HCT116 (cell line): Measurements from ENCODE around the gene TCFL5.

ENCODE experiments used
- EGR1 ChIP-seq: IDR thresholded peaks from 2 replicates; pipeline ENCODE4 v1.6.1; 2012; ENCODE audit warnings: low read depth
- POLR2A ChIP-seq: IDR thresholded peaks from 2 replicates; pipeline ENCODE4 v1.7.0; 2011; ENCODE audit warnings: borderline replicate concordance; ENCODE audit not compliant: insufficient read depth, insufficient read length; ENCODE audit errors: extremely low read depth
- ZNF274 ChIP-seq: fragments of 200-500 bp; sonication (Bioruptor generic); IDR thresholded peaks from 2 replicates; pipeline ENCODE4 v1.6.1; 2014; ENCODE audit warnings: mild to moderate bottlenecking, low read depth, low read length, inconsistent platforms
- TF ChIP-seq, protein P1 (sequence below), 3 experiments: fragments of 200-600 bp in 1 of 3; sonication (generic) in 1 of 3; IDR thresholded peaks in 2 of 3; conservative IDR thresholded peaks in 1 of 3; 2 replicates each; pipeline ENCODE4 v1.5.1; 2012 to 2017; ENCODE audit warnings: low read depth in 2 of 3, low read length in 2 of 3, antibody characterized with exemption in 1 of 3, borderline replicate concordance in 1 of 3, control low read depth in 1 of 3, mild to moderate bottlenecking in 1 of 3, mixed read lengths in 1 of 3, mixed run types in 1 of 3, moderate library complexity in 1 of 3; ENCODE audit not compliant: insufficient read depth in 1 of 3
- TF ChIP-seq, protein P2 (sequence below): IDR thresholded peaks from 2 replicates; pipeline ENCODE4 v1.6.1; 2011; ENCODE audit warnings: mild to moderate bottlenecking, low read length, moderate library complexity; ENCODE audit not compliant: insufficient replicate concordance; ENCODE audit errors: extremely low read depth

DNA sequence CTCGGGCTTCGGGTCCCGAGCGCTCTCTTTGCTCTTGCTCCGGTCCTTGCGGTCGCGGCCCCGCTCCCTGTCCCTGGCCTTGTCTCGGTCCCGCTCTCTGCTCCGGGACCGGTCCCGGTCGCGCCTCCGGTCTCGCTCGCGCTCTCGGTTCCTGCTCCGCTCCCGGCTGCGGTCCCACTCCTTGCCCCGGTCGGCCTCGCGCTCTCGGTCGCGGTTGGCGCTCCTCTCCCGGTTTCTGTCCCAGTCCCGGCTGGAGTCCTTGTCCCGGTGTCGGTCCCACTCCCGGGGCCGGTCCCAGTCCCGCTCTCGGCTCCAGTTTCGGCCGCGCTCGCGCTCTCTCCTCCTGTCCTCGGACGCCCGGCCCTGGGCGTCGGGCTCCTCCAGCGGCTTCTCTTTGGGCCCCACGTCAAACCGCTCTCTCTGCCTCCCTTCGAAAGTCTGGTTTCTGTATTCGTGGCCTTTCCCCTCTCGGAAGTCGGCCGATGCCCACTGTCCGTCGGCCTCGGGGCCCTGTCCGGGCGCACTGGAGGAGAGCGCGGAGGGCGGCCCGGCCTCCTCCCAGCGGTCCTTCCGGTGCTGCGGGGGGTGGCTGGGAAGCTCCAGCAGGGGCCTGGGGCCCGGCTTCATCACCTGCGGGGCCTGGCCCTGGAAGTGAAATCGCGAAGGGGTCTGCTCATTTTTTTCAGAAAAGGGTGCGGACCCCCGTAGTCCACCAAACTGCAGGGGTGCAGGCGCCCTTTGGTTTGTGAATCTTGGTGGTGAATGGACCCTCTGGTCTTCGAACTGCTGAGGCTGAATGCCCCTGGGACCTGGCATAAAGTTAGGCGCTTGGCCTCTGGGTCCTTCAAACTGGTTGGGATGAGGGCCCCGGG is 17.9 kb upstream of the TCFL5 start:
- TF ChIP-seq, protein P1, sequence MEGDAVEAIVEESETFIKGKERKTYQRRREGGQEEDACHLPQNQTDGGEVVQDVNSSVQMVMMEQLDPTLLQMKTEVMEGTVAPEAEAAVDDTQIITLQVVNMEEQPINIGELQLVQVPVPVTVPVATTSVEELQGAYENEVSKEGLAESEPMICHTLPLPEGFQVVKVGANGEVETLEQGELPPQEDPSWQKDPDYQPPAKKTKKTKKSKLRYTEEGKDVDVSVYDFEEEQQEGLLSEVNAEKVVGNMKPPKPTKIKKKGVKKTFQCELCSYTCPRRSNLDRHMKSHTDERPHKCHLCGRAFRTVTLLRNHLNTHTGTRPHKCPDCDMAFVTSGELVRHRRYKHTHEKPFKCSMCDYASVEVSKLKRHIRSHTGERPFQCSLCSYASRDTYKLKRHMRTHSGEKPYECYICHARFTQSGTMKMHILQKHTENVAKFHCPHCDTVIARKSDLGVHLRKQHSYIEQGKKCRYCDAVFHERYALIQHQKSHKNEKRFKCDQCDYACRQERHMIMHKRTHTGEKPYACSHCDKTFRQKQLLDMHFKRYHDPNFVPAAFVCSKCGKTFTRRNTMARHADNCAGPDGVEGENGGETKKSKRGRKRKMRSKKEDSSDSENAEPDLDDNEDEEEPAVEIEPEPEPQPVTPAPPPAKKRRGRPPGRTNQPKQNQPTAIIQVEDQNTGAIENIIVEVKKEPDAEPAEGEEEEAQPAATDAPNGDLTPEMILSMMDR (IDR thresholded peaks at IDR 0.05 in 2 of 3, conservative IDR thresholded peaks at IDR 0.05 in 1 of 3; ENCODE audit: borderline replicate concordance in 1 of 3, insufficient read depth in 1 of 3, low read depth in 2 of 3, low read length in 2 of 3): no peak
- TF ChIP-seq POLR2A: no peak
- no peak for TF ChIP-seq EGR1
- TF ChIP-seq, protein P2, sequence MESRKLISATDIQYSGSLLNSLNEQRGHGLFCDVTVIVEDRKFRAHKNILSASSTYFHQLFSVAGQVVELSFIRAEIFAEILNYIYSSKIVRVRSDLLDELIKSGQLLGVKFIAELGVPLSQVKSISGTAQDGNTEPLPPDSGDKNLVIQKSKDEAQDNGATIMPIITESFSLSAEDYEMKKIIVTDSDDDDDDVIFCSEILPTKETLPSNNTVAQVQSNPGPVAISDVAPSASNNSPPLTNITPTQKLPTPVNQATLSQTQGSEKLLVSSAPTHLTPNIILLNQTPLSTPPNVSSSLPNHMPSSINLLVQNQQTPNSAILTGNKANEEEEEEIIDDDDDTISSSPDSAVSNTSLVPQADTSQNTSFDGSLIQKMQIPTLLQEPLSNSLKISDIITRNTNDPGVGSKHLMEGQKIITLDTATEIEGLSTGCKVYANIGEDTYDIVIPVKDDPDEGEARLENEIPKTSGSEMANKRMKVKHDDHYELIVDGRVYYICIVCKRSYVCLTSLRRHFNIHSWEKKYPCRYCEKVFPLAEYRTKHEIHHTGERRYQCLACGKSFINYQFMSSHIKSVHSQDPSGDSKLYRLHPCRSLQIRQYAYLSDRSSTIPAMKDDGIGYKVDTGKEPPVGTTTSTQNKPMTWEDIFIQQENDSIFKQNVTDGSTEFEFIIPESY: no peak
- TF ChIP-seq ZNF274: no peak
